HuH-7.5 (cell line): Measurements from ENCODE around the gene CD99L2.
"Not testable (repeated sequence)": the region's sequence is repeated elsewhere in the genome, so short reads cannot be mapped to it uniquely, and the experiment has no call there.

Experiments used
- DNase-seq: peaks from one replicate; pipeline ENCODE4 v3.0.0; 2011; ENCODE audit warnings: low spot score

Gene CD99L2

GRCh38 chrX:150854856-150855255, 43.6 kb downstream of the CD99L2 start:
- no peak for DNase-seq

- DNase-seq, result no peak
Observed at GRCh38 chrX:150849996-150850720, 48.3 kb downstream of the CD99L2 start.

- DNase-seq, result no peak
Observed at GRCh38 chrX:150849486-150849885, 49.0 kb downstream of the CD99L2 start.

GRCh38 chrX:150848914-150849365, 49.5 kb downstream of the CD99L2 start:
- DNase-seq, result no peak

- no peak for DNase-seq
Observed at GRCh38 chrX:150847088-150847487, 51.4 kb downstream of the CD99L2 start.

GRCh38 chrX:150846130-150846529, 52.3 kb downstream of the CD99L2 start:
- no peak for DNase-seq

- DNase-seq, result no peak
Observed at GRCh38 chrX:150845091-150845490, 53.4 kb downstream of the CD99L2 start.

GRCh38 chrX:150844016-150844415, 54.5 kb downstream of the CD99L2 start:
- DNase-seq, result no peak

- no peak for DNase-seq
Observed at GRCh38 chrX:150842198-150842685, 56.2 kb downstream of the CD99L2 start.

GRCh38 chrX:150841456-150842197, 56.8 kb downstream of the CD99L2 start:
- DNase-seq, result no peak

GRCh38 chrX:150837845-150838244, 60.6 kb downstream of the CD99L2 start:
- no peak for DNase-seq

- DNase-seq, result no peak
Observed at GRCh38 chrX:150834695-150835094, 63.8 kb downstream of the CD99L2 start.

- DNase-seq, result no peak
Observed at GRCh38 chrX:150833454-150834056, 64.9 kb downstream of the CD99L2 start.

GRCh38 chrX:150831863-150832262, 66.6 kb downstream of the CD99L2 start:
- no peak for DNase-seq

- DNase-seq, result no peak
Observed at GRCh38 chrX:150828785-150829184, 69.7 kb downstream of the CD99L2 start.

- not testable (repeated sequence) for DNase-seq
Observed at GRCh38 chrX:150824352-150824751, 74.1 kb downstream of the CD99L2 start.

GRCh38 chrX:150823826-150824225, 74.6 kb downstream of the CD99L2 start:
- not testable (repeated sequence) for DNase-seq

GRCh38 chrX:150821971-150822370, 76.5 kb downstream of the CD99L2 start:
- DNase-seq, result no peak

GRCh38 chrX:150813922-150814321, 84.5 kb downstream of the CD99L2 start:
- no peak for DNase-seq

GRCh38 chrX:150806827-150807226, 91.6 kb downstream of the CD99L2 start:
- peak; percentile 2 for DNase-seq

GRCh38 chrX:150805736-150806135, 92.7 kb downstream of the CD99L2 start:
- no peak for DNase-seq

GRCh38 chrX:150792949-150793527, 105.4 kb downstream of the CD99L2 start:
- DNase-seq, result no peak
